Neural cell (in vitro differentiated cells): ENCODE measurements around the gene SFRP5. TPM values are rescaled to one million over a fixed set of nuclear protein-coding genes. Genes with fewer than 3 reads are reported as not detected.

Source experiments
- H2AFZ ChIP-seq: fragments of 200-600, 300-800 bp; sonication (generic), shearing (Covaris generic); 2 replicates; pipeline ENCODE4 v1.6.0; 2014; ENCODE audit warnings: low read depth, mild to moderate bottlenecking, antibody characterized with exemption, low read length, moderate library complexity
- H3F3A ChIP-seq: fragments of 200-600 bp; shearing (Covaris generic); 2 replicates; pipeline ENCODE4 v1.6.1; 2016; ENCODE audit warnings: mild to moderate bottlenecking, moderate library complexity, mixed read lengths, antibody characterized with exemption, low read length; ENCODE audit not compliant: insufficient read depth, poor library complexity, severe bottlenecking
- H3K27ac ChIP-seq: fragments of 200-600, 300-800 bp; sonication (generic), shearing (Covaris generic); 2 replicates; pipeline ENCODE4 v1.5.1; 2014; ENCODE audit warnings: mild to moderate bottlenecking, low read length, moderate library complexity
- H3K27me3 ChIP-seq: fragments of 300-800, 200-600 bp; sonication (generic), shearing (Covaris generic); 2 replicates; pipeline ENCODE4 v1.6.0; 2014; ENCODE audit warnings: mild to moderate bottlenecking, low read depth, low read length, moderate library complexity; ENCODE audit not compliant: insufficient read depth
- H3K36me3 ChIP-seq: fragments of 300-800, 200-600 bp; sonication (generic), shearing (Covaris generic); 2 replicates; pipeline ENCODE4 v1.5.1; 2014; ENCODE audit warnings: mild to moderate bottlenecking, antibody characterized with exemption, low read length, moderate library complexity; ENCODE audit not compliant: insufficient read depth
- H3K4me2 ChIP-seq: fragments of 300-800, 200-600 bp; sonication (generic), shearing (Covaris generic); 2 replicates; pipeline ENCODE4 v1.6.0; 2014; ENCODE audit warnings: mild to moderate bottlenecking, low read length
- H3K4me3 ChIP-seq: fragments of 300-800, 200-600 bp; sonication (generic), shearing (Covaris generic); 2 replicates; pipeline ENCODE4 v1.5.1; 2014; ENCODE audit warnings: mild to moderate bottlenecking, low read length, moderate library complexity
- H3K79me2 ChIP-seq: fragments of 200-600 bp; shearing (Covaris generic); replicated peaks from 2 replicates; pipeline ENCODE4 v1.6.0; 2014; ENCODE audit warnings: mild to moderate bottlenecking, low read length, moderate library complexity; ENCODE audit not compliant: insufficient read depth
- H3K9ac ChIP-seq: fragments of 300-800, 200-600 bp; sonication (generic), shearing (Covaris generic); 2 replicates; pipeline ENCODE4 v1.6.1; 2016; ENCODE audit warnings: mild to moderate bottlenecking, low read length, mixed read lengths
- H3K9me2 ChIP-seq: fragments of 200-600 bp; shearing (Covaris generic); 2 replicates; pipeline ENCODE4 v1.6.1; 2016; ENCODE audit warnings: mild to moderate bottlenecking, low read length, mixed read lengths; ENCODE audit not compliant: insufficient read depth
- H3K9me3 ChIP-seq: fragments of 200-600, 300-800 bp; sonication (generic), shearing (Covaris generic); 2 replicates; pipeline ENCODE4 v1.6.1; 2016; ENCODE audit warnings: mild to moderate bottlenecking, mixed run types, low read length, moderate library complexity, mixed read lengths
- H4K20me1 ChIP-seq: fragments of 200-600 bp; shearing (Covaris generic); 2 replicates; pipeline ENCODE4 v1.6.1; 2016; ENCODE audit warnings: mild to moderate bottlenecking, mixed run types; ENCODE audit not compliant: insufficient read depth
- EP300 ChIP-seq: fragments of 450-650 bp; conservative IDR thresholded peaks from 2 replicates; pipeline ENCODE4 v1.6.1; 2014; ENCODE audit warnings: antibody characterized with exemption, mild to moderate bottlenecking, moderate library complexity; ENCODE audit not compliant: poor library complexity, severe bottlenecking
- EZH2 ChIP-seq: fragments of 200-600, 300-800 bp; shearing (Covaris generic), sonication (generic); IDR thresholded peaks from 2 replicates; pipeline ENCODE4 v1.6.1; 2014; ENCODE audit warnings: antibody characterized with exemption, low read length, borderline replicate concordance, mild to moderate bottlenecking; ENCODE audit not compliant: insufficient read depth, poor library complexity, severe bottlenecking
- MXI1 ChIP-seq: fragments of 450-650 bp; conservative IDR thresholded peaks from 2 replicates; pipeline ENCODE4 v1.6.1; 2014; ENCODE audit warnings: antibody characterized with exemption, mild to moderate bottlenecking; ENCODE audit not compliant: poor library complexity, severe bottlenecking
- POLR2AphosphoS5 ChIP-seq: IDR thresholded peaks from 2 replicates; pipeline ENCODE4 v1.6.1; 2012
- RAD21 ChIP-seq: fragments of 450-650 bp; conservative IDR thresholded peaks from 2 replicates; pipeline ENCODE4 v1.6.1; 2014; ENCODE audit warnings: antibody characterized with exemption, mild to moderate bottlenecking, moderate library complexity
- SMC3 ChIP-seq: fragments of 450-650 bp; conservative IDR thresholded peaks from 2 replicates; pipeline ENCODE4 v1.6.1; 2014; ENCODE audit warnings: antibody characterized with exemption, mild to moderate bottlenecking, moderate library complexity; ENCODE audit not compliant: poor library complexity
- TAF1 ChIP-seq: IDR thresholded peaks from 2 replicates; pipeline ENCODE4 v1.6.1; 2012; ENCODE audit warnings: low read depth
- polyA plus RNA-seq: library from polyadenylated mRNA; depleted of rRNA; stranded (reverse); fragments of >200 nt; gene quantifications from 2 replicates; pipeline ENCODE4 v1.2.3, GENCODE V29; 2014
- TF ChIP-seq, protein P1 (sequence below): IDR thresholded peaks from 2 replicates; pipeline ENCODE4 v1.6.1; 2012; ENCODE audit warnings: borderline replicate concordance
- TF ChIP-seq, protein P2 (sequence below): fragments of 450-650 bp; IDR thresholded peaks from 2 replicates; pipeline ENCODE4 v1.5.1; 2014; ENCODE audit warnings: antibody characterized with exemption, mild to moderate bottlenecking, moderate library complexity; ENCODE audit not compliant: poor library complexity, severe bottlenecking

SFRP5 gene
- polyA plus RNA-seq, 1 donor from 2014 or later = 1.2 TPM

DNA sequence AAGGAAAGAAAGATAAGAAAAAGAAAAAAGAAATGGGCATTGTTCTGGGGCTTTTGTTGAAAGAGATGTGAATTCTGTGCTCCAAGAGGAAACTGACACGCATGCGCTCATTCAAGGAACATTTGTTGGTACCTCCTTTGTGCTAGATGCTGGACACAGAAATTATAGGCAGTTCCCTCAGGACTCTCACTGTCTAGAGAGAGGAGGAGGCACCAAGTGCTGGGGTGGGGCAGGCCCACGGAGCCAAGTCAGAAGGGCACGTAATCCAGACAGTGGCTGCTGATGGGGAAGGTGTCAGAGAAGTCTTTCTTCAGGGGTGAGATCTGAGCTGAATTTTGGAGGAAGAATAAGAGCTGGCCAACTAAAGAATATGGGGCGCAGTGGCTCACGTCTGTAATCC, 37.8 kb downstream of the SFRP5 start:
- Histone ChIP-seq H3K36me3 (no peaks in the 10 kb centered on the region), H3K27me3 (no peaks in the 10 kb centered on the region), H4K20me1 (no peaks in the 10 kb centered on the region), H3K9me3 (no peaks in the 10 kb centered on the region), H3K9me2 (no peaks in the 10 kb centered on the region), H3K4me2 (no peak overlapping the region), H3K9ac (no peak overlapping the region), H2AFZ (no peak overlapping the region), H3K27ac (no peak overlapping the region), H3K79me2 (peaks cover 19% of the 10 kb centered on the region), H3K4me3 (no peak overlapping the region), H3F3A (no peaks in the 10 kb centered on the region)
- TF ChIP-seq EP300 (no peak), POLR2AphosphoS5 (no peak), TAF1 (no peak), SMC3 (no peak), EZH2 (no peak), MXI1 (no peak), RAD21 (no peak)
- TF ChIP-seq, protein P1, sequence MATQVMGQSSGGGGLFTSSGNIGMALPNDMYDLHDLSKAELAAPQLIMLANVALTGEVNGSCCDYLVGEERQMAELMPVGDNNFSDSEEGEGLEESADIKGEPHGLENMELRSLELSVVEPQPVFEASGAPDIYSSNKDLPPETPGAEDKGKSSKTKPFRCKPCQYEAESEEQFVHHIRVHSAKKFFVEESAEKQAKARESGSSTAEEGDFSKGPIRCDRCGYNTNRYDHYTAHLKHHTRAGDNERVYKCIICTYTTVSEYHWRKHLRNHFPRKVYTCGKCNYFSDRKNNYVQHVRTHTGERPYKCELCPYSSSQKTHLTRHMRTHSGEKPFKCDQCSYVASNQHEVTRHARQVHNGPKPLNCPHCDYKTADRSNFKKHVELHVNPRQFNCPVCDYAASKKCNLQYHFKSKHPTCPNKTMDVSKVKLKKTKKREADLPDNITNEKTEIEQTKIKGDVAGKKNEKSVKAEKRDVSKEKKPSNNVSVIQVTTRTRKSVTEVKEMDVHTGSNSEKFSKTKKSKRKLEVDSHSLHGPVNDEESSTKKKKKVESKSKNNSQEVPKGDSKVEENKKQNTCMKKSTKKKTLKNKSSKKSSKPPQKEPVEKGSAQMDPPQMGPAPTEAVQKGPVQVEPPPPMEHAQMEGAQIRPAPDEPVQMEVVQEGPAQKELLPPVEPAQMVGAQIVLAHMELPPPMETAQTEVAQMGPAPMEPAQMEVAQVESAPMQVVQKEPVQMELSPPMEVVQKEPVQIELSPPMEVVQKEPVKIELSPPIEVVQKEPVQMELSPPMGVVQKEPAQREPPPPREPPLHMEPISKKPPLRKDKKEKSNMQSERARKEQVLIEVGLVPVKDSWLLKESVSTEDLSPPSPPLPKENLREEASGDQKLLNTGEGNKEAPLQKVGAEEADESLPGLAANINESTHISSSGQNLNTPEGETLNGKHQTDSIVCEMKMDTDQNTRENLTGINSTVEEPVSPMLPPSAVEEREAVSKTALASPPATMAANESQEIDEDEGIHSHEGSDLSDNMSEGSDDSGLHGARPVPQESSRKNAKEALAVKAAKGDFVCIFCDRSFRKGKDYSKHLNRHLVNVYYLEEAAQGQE = no peak

DNA sequence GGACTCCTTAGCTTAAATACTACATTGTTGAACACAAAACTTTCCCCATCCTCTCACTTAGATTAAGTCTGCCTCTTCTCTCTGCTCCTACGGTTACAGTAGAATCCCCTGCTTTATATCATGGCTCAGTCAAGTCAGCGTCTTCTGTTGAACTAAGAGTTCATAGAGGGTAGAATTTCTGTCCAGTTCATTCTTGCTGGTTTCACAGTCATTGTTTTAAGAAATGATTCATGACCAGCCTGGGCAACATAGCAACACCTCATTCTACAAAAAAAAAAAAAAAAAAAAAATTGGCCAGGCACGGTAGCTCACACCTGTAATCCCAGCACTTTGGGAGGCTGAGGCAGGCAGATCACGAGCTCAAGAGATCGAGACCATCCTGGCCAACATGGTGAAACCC, 38.5 kb downstream of the SFRP5 start:
- Histone ChIP-seq H3K9ac (no peak overlapping the region), H4K20me1 (no peaks in the 10 kb centered on the region), H3K4me2 (no peak overlapping the region), H3F3A (no peaks in the 10 kb centered on the region), H3K36me3 (no peaks in the 10 kb centered on the region), H3K9me2 (no peaks in the 10 kb centered on the region), H3K9me3 (no peaks in the 10 kb centered on the region), H3K27ac (no peak overlapping the region), H3K79me2 (peaks cover 11% of the 10 kb centered on the region), H3K4me3 (no peak overlapping the region), H3K27me3 (no peaks in the 10 kb centered on the region), H2AFZ (no peak overlapping the region)
- no peak for TF ChIP-seq MXI1
- TF ChIP-seq EZH2 = no peak
- TF ChIP-seq POLR2AphosphoS5 = no peak
- TF ChIP-seq EP300 = no peak
- TF ChIP-seq RAD21 = no peak
- no peak for TF ChIP-seq SMC3
- TF ChIP-seq, protein P2, sequence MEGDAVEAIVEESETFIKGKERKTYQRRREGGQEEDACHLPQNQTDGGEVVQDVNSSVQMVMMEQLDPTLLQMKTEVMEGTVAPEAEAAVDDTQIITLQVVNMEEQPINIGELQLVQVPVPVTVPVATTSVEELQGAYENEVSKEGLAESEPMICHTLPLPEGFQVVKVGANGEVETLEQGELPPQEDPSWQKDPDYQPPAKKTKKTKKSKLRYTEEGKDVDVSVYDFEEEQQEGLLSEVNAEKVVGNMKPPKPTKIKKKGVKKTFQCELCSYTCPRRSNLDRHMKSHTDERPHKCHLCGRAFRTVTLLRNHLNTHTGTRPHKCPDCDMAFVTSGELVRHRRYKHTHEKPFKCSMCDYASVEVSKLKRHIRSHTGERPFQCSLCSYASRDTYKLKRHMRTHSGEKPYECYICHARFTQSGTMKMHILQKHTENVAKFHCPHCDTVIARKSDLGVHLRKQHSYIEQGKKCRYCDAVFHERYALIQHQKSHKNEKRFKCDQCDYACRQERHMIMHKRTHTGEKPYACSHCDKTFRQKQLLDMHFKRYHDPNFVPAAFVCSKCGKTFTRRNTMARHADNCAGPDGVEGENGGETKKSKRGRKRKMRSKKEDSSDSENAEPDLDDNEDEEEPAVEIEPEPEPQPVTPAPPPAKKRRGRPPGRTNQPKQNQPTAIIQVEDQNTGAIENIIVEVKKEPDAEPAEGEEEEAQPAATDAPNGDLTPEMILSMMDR = no peak
- no peak for TF ChIP-seq TAF1
- TF ChIP-seq, protein P1 = no peak
